OCI-LY1 (cell line): ENCODE results near the gene AIF1.

Source experiments
- CTCF ChIP-seq: fragments of 200-600 bp; sonication (generic), shearing (Covaris generic); IDR thresholded peaks from 2 replicates; pipeline ENCODE4 v1.5.1; 2017; ENCODE audit warnings: mild to moderate bottlenecking, antibody characterized with exemption, low read length, moderate library complexity, mixed read lengths
- EZH2 ChIP-seq: fragments of 200-600 bp; sonication (generic), shearing (Covaris generic); IDR thresholded peaks from 2 replicates; pipeline ENCODE4 v1.8.0; 2017; ENCODE audit warnings: borderline replicate concordance, mixed run types, mild to moderate bottlenecking, antibody characterized with exemption, low read length, moderate library complexity, mixed read lengths

GRCh38 chr6:31579119-31579505, 35.9 kb upstream of the AIF1 start:
- no peak for TF ChIP-seq CTCF
- no peak for TF ChIP-seq EZH2
